ENCODE data around the gene FTL. TPM values are rescaled to one million over a fixed set of nuclear protein-coding genes. Genes with fewer than 3 reads are reported as not detected.
A peak's percentile ranks its signal among the peaks of the same experiment; 100 is the strongest.
"Not testable (repeated sequence)": the region's sequence is repeated elsewhere in the genome, so short reads cannot be mapped to it uniquely, and the experiment has no call there.

FTL gene
- total and polyA plus RNA-seq, 4 donors = 2,880 to 22,369 (median 12,158) TPM

DNA sequence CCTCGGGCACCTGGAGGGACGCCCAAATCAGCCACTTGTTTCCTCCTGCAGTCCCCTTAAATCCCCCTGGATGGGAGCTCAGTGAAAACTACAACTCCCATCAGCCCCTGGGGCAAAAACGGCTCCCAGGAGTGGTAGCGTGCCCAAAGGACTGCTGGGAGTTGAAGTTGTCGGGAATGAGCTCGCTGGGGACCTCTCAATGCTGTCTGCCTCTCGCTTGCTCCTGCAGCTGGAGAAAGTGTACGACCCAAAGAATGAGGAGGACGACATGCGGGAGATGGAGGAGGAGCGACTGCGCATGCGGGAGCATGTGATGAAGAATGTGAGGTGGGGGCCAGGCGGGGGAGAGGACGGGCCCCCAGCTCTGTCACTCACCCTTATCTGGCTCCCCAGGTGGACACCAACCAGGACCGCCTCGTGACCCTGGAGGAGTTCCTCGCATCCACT lies 46.3 kb upstream of the FTL start:
- WGBS, 2 donors = 91 to 93% methylated on average over 18 of the region's 18 CpGs
- no peaks in the 10 kb centered on the region for H3K27me3 ChIP-seq (ENCODE audit: control insufficient read depth in 3 of 3, insufficient read depth in 3 of 3, low read length in 2 of 3)
- peaks cover 0 to 3% (median 0%) of the 10 kb centered on the region in 5 donors for H3K4me1 ChIP-seq (ENCODE audit: control insufficient read depth in 5 of 5, insufficient read depth in 5 of 5, low read length in 5 of 5)
- no peak overlapping the region for H3K27ac ChIP-seq (ENCODE audit: low read depth in 1 of 2, low read length in 1 of 2)
- ATAC-seq (ENCODE audit: insufficient read depth, low FRiP score) (no peak), DNase-seq (peak; percentile 29 to 48 (median 29))
- no peak overlapping the region for H3K9ac ChIP-seq (ENCODE audit: insufficient read depth in 1 of 2, low read length in 2 of 2)
- H3K36me3 ChIP-seq (ENCODE audit: control insufficient read depth in 4 of 4, insufficient read depth in 4 of 4, low read length in 4 of 4) = peaks cover 15 to 54% (median 25%) of the 10 kb centered on the region in 4 donors
- H3K9me3 ChIP-seq (ENCODE audit: control insufficient read depth in 4 of 4, insufficient read depth in 3 of 4, low read length in 3 of 4) = no peaks in the 10 kb centered on the region
- TF ChIP-seq, protein P1, sequence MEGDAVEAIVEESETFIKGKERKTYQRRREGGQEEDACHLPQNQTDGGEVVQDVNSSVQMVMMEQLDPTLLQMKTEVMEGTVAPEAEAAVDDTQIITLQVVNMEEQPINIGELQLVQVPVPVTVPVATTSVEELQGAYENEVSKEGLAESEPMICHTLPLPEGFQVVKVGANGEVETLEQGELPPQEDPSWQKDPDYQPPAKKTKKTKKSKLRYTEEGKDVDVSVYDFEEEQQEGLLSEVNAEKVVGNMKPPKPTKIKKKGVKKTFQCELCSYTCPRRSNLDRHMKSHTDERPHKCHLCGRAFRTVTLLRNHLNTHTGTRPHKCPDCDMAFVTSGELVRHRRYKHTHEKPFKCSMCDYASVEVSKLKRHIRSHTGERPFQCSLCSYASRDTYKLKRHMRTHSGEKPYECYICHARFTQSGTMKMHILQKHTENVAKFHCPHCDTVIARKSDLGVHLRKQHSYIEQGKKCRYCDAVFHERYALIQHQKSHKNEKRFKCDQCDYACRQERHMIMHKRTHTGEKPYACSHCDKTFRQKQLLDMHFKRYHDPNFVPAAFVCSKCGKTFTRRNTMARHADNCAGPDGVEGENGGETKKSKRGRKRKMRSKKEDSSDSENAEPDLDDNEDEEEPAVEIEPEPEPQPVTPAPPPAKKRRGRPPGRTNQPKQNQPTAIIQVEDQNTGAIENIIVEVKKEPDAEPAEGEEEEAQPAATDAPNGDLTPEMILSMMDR (IDR thresholded peaks at IDR 0.05; ENCODE audit: control extremely low read depth, extremely low read depth) = no peak
- no peak overlapping the region for H3K4me3 ChIP-seq

DNA sequence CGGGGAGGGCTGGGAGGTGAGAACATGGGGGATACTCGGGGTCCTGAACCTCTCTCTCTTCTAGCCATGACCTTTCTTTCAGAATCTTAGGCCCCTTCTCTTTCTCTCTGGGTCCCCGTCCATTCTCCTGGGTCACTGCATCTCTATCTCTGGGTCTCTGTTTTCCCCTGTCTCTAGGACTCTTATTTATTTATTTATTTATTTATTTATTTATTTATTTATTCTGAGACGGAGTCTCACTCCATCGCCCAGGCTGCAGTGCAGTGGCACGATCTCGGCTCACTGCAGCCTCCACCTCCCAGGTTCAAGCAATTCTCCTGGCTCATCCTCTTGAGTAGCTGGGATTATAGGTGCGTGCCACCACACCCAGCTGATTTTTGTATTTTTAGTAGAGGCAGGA lies 45.8 kb upstream of the FTL start:
- not testable (repeated sequence) for H3K9me3 ChIP-seq (ENCODE audit: control insufficient read depth in 4 of 4, insufficient read depth in 3 of 4, low read length in 3 of 4); DNase-seq; H3K4me3 ChIP-seq; H3K4me1 ChIP-seq (ENCODE audit: control insufficient read depth in 5 of 5, insufficient read depth in 5 of 5, low read length in 5 of 5); H3K27me3 ChIP-seq (ENCODE audit: control insufficient read depth in 3 of 3, insufficient read depth in 3 of 3, low read length in 2 of 3); H3K27ac ChIP-seq (ENCODE audit: low read depth in 1 of 2, low read length in 1 of 2); H3K9ac ChIP-seq (ENCODE audit: insufficient read depth in 1 of 2, low read length in 2 of 2); ATAC-seq (ENCODE audit: insufficient read depth, low FRiP score)
- WGBS, 2 donors = 93 to 99% methylated on average over 8 of the region's 8 CpGs
- H3K36me3 ChIP-seq (ENCODE audit: control insufficient read depth in 4 of 4, insufficient read depth in 4 of 4, low read length in 4 of 4) = peaks cover 15 to 51% (median 23%) of the 10 kb centered on the region in 4 donors

DNA sequence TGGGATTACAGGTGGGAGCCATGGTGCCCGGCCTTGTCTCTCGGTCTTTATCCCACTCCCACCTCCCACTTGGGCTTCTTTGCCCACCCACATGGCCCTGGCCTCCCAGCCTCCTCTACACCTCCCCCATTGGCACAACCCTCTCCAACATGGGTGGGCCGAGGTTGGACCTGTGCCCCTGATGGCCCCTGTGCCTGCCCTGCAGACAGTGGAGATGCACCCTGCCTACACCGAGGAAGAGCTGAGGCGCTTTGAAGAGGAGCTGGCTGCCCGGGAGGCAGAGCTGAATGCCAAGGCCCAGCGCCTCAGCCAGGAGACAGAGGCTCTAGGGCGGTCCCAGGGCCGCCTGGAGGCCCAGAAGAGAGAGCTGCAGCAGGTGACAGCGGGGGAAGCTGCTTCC lies 44.2 kb upstream of the FTL start:
- Histone ChIP-seq H3K9me3 (ENCODE audit: control insufficient read depth in 4 of 4, insufficient read depth in 3 of 4, low read length in 3 of 4) (no peaks in the 10 kb centered on the region), H3K36me3 (ENCODE audit: control insufficient read depth in 4 of 4, insufficient read depth in 4 of 4, low read length in 4 of 4) (peaks cover 15 to 46% (median 18%) of the 10 kb centered on the region in 4 donors), H3K27ac (ENCODE audit: low read depth in 1 of 2, low read length in 1 of 2) (no peak overlapping the region), H3K4me3 (no peak overlapping the region), H3K9ac (ENCODE audit: insufficient read depth in 1 of 2, low read length in 2 of 2) (no peak overlapping the region), H3K27me3 (ENCODE audit: control insufficient read depth in 3 of 3, insufficient read depth in 3 of 3, low read length in 2 of 3) (no peaks in the 10 kb centered on the region), H3K4me1 (ENCODE audit: control insufficient read depth in 5 of 5, insufficient read depth in 5 of 5, low read length in 5 of 5) (peaks cover 0 to 3% (median 0%) of the 10 kb centered on the region in 5 donors)
- ATAC-seq (ENCODE audit: insufficient read depth, low FRiP score) (no peak), DNase-seq (no peak)
- TF ChIP-seq, protein P1 (IDR thresholded peaks at IDR 0.05; ENCODE audit: control extremely low read depth, extremely low read depth) = no peak
- WGBS, 2 donors = 86 to 90% methylated on average over 10 of the region's 10 CpGs

DNA sequence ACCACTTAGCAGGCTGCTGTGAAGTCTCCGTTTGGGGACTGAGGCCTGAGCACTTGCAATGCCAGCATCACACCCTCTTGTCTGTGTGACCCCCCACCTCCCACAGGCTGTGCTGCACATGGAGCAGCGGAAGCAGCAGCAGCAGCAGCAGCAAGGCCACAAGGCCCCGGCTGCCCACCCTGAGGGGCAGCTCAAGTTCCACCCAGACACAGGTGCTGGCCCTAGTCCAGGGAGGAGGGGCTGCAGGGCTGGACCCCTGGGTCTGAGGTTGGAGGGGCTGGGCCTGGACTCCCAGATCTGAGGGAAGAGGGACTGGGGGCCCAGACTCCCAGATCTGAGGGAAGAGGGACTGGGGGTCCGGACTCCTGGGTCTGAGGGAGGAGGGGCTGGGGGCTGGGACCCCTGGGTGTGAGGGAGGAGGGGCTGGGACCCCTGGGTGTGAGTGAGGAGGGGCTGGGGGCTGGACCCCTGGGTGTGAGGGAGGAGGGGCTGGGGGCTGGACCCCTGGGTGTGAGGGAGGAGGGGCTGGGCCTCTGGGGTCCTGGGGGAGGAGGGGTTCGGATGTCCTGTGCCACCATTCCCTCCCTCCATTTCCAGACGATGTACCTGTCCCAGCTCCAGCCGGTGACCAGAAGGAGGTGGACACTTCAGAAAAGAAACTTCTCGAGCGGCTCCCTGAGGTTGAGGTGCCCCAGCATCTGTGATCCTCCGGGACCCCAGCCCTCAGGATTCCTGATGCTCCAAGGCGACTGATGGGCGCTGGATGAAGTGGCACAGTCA lies 43.2 kb upstream of the FTL start:
- Histone ChIP-seq H3K9ac (ENCODE audit: insufficient read depth in 1 of 2, low read length in 2 of 2) (no peak overlapping the region), H3K36me3 (ENCODE audit: control insufficient read depth in 4 of 4, insufficient read depth in 4 of 4, low read length in 4 of 4) (peaks cover 15 to 41% (median 16%) of the 10 kb centered on the region in 4 donors), H3K4me3 (no peak overlapping the region), H3K9me3 (ENCODE audit: control insufficient read depth in 4 of 4, insufficient read depth in 3 of 4, low read length in 3 of 4) (no peaks in the 10 kb centered on the region), H3K4me1 (ENCODE audit: control insufficient read depth in 5 of 5, insufficient read depth in 5 of 5, low read length in 5 of 5) (peaks cover 0 to under 1% (median 0%) of the 10 kb centered on the region in 5 donors), H3K27ac (ENCODE audit: low read depth in 1 of 2, low read length in 1 of 2) (no peak overlapping the region), H3K27me3 (ENCODE audit: control insufficient read depth in 3 of 3, insufficient read depth in 3 of 3, low read length in 2 of 3) (no peaks in the 10 kb centered on the region)
- 95 to 98% methylated on average over 12 of the region's 12 CpGs for WGBS, 2 donors
- no peak for ATAC-seq (ENCODE audit: insufficient read depth, low FRiP score)
- no peak for DNase-seq
- TF ChIP-seq, protein P1 (IDR thresholded peaks at IDR 0.05; ENCODE audit: control extremely low read depth, extremely low read depth) = no peak

Data from lung (tissue), 12 donors.